ENCODE results near the gene SLAMF6.

GRCh38 chr1:160542303-160542945 is 19.4 kb upstream of the SLAMF6 start:
- TF ChIP-seq CTCF (IDR thresholded peaks at IDR 0.05; ENCODE audit: low read length) = no peak
- no peak for TF ChIP-seq EZH2 (optimal IDR thresholded peaks at IDR 0.05; ENCODE audit: low read depth, low read length)
- TF ChIP-seq EZH2phosphoT487 (IDR thresholded peaks at IDR 0.05; ENCODE audit: low read length) = no peak
